Activated CD4-positive, alpha-beta T cell treated with anti-CD3 and anti-CD28 coated beads, Interleukin-10, Interleukin-2, amounts not matched to agents 100 ng/mL and 50 ng/mL, durations not matched to agents 16 hours and 8 hours (primary cell): ENCODE measurements around the gene SYNPO.
A peak's percentile ranks its signal among the peaks of the same experiment; 100 is the strongest.

Source experiments
- DNase-seq: peaks from one replicate; pipeline ENCODE4 v3.0.0-alpha.2; 2020

SYNPO gene

DNA sequence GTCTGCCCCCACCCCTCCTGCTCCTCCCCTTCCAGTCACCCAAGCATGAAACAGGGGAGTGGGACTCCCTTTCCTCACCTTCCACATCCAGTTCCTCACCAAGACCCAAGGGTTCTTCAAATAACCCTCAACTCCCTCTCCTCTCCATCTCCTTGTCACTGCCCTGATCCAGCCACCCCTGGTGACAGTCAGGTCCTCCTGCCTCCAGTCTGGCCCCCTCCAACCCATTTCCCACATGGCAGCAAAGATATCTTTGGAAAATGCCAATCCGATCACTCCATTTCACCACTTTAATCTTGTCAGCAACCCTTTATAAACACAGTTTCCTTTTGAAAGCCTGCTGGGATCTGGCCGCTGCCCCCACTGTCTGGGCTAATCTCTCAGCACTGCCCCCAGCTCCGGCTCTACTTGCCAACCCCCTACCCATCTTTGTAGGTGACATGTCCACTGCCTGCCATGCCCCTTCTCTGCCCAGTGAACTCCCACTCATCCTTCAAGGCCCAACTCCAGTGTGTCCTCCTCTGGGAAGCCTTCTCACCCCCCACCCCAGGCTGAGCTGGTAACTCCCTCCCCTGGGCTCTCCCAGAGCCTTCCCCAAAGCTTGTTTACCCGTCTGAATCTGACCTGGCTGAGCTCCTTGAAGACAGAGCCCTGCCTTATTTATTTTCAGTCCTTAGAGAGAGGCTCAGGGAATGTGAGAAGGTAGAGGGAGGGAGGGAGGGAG is 19.8 kb downstream of the SYNPO start:
- DNase-seq: no peak

GRCh38 chr5:150661086-150661485 is 20.6 kb downstream of the SYNPO start, which contains the start of gene MYOZ3:
TSS of gene MYOZ3 (plus strand) at chr5:150661251. CDS start at chr5:150662942, 1,691 bp downstream.
- DNase-seq: no peak

- DNase-seq: no peak
Measured at GRCh38 chr5:150661821-150662596, 21.5 kb downstream of the SYNPO start.

- no peak for DNase-seq
Measured at GRCh38 chr5:150662731-150663516, 22.5 kb downstream of the SYNPO start.

DNA sequence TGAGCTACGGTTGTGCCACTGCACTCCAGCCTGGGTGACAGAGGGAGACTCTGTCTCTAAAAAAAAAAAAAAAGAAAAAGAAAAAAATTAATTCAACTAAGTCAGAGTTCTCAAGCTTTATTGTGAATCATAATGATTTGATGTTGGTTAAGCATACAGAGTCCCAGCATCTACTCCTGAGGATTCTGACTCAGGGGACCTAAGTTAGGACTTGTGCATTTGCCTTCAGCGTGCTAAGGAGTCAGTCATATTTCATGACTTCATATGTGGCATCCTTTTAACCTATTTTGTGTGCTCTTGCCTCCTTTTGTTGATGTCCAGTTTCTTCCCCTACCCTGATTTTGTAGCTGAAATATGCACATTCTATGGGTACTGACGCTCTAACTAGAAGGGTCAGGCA is 23.5 kb downstream of the SYNPO start:
- no peak for DNase-seq

DNA sequence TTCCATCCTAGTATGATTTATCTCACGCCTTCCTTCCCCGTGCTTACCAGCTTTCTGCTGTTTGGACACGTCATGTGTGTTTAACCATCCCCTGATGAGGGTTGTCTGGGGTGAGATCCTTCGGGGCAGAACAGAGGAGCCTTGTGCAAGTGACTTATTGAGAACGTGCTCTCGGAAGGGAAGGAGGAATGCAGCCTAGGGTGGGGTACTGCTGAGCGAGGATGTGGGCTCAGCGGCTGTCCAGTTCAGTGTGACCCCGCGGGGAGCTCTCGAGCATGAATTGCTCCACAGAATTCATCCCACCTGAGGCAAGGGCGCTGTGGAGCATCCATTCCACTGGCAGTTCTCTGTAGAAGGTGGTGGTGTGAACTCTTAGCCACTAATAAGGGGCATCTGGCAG is 24.6 kb downstream of the SYNPO start:
- DNase-seq: no peak

DNA sequence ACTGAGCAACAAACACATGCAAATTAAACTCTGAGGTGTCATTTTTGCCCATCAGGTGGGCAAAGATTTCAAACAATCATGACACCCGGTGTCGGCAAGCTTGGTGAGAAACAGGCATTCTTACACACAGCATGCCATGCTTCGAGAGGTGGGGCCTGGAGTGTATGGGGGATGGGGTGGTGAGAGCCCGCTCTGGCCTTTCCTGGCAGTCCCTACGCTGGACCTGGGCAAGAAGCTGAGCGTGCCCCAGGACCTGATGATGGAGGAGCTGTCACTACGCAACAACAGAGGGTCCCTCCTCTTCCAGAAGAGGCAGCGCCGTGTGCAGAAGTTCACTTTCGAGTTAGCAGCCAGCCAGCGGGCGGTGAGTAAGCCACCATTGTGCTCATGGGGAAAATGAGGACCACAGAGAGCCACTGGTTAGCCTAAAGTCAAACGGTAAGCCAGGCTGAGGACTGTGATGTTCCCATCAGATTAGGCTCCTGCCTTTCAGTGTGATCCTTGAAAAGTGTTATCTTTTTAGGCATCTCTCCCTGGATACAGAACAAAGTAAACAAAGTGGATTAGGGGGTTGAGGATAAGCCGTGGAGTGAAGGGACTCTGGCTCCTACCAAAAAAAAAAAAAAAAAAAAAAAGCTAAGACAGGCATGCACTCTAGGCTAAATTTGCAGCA is 30.0 kb downstream of the SYNPO start:
- DNase-seq: no peak

DNA sequence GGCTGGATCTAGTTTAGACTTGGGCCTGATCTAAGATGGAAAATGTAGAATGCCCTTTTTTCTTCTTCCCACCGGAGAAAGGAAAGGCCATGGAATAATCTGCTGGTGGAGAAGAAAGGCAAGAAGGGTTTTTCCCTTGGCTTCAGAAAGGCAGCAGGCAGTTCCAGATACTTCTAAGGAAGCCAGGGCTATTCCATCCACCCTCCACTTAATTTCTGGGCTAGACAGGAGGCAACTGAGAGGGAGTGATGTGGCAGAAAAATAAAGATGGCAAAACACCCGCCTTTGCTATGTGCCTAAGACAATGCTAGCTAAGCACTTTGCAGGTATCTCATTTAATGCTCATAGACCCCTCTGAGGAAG is 30.5 kb downstream of the SYNPO start:
- DNase-seq: no peak

- DNase-seq: no peak
Measured at GRCh38 chr5:150671509-150672236, 31.2 kb downstream of the SYNPO start.

- DNase-seq: peak; percentile 14
Measured at GRCh38 chr5:150672237-150672883, 31.9 kb downstream of the SYNPO start.

- DNase-seq: no peak
Measured at GRCh38 chr5:150672884-150673275, 32.4 kb downstream of the SYNPO start.

- no peak for DNase-seq
Measured at GRCh38 chr5:150674341-150674821, 33.9 kb downstream of the SYNPO start.

GRCh38 chr5:150675069-150675468 is 34.6 kb downstream of the SYNPO start:
- no peak for DNase-seq

DNA sequence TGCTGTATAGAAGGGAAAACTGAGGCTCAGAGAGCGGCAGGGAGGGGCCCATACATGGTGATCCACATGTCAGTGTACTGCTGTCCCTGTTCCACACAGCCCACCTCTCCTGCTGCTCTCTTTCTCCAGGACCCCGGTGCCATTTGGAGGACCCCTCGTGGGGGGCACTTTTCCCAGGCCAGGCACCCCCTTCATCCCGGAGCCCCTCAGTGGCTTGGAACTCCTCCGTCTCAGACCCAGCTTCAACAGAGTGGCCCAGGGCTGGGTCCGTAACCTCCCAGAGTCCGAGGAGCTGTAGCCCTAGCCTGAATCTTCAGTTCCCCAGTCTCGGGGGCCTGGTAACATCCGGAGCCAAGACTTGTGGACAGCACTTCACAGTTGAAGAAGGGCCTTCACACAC is 36.1 kb downstream of the SYNPO start:
- no peak for DNase-seq

DNA sequence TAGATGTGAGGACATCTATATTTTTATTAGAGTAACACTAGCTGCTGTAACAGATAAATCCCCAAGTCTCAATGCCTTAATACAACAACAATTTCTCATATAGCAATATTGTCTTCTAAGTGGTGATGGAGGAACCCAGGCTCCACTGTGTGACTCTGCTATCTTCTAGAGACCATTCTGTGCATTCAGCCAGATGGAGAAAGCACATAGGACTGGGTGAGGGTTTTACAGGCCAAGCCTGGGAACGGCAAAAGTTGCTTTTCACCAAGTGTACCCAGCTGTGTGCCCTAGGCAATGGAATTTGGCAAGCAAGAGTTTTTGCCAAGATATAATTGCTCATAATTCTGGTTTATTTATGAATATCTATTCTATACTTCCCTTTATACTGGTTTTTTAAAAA is 48.7 kb downstream of the SYNPO start:
- no peak for DNase-seq

GRCh38 chr5:150690760-150691159 is 50.3 kb downstream of the SYNPO start:
- no peak for DNase-seq

DNA sequence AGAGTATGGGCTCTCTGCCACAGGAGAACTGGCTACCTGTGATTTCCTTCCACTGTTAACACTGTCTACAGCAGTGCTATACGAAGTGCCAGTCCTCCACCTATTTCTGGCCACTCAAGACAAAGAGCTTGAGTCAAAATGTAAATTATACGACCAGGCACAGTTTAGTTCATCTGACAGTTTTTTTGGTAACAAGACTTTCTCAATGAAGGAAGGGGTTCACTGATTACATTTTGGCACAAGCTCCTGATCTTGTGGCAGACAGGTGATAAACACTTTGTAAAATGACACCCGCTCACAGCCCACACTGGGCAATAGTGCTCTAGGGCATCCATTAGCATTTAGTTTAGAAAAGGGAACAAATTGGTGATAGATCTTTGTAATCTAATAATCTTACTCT is 51.8 kb downstream of the SYNPO start:
- no peak for DNase-seq

- DNase-seq: no peak
Measured at GRCh38 chr5:150694612-150695011, 54.2 kb downstream of the SYNPO start.

DNA sequence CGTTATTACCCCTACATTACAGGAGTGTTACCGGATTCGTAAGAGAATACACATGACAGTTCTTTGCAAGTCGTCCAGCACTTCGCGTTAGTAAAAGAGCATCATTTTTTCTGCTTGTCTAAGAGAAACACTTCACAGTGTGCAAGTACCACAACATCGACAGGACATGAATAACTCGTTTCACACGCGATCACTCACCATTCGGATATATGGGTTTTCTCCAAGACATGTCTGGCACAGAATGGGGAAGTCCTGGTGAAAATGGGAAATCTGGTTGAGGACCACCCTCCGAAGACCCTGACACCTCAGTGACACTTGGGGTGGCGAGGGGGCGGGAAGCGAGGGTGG is 59.8 kb downstream of the SYNPO start:
- DNase-seq: no peak

GRCh38 chr5:150700594-150701377 is 60.3 kb downstream of the SYNPO start, which contains the start of gene RBM22:
TSS of gene RBM22 (minus strand) at chr5:150701062. CDS start at chr5:150700985, 77 bp downstream.
- DNase-seq: peak; percentile 94

DNA sequence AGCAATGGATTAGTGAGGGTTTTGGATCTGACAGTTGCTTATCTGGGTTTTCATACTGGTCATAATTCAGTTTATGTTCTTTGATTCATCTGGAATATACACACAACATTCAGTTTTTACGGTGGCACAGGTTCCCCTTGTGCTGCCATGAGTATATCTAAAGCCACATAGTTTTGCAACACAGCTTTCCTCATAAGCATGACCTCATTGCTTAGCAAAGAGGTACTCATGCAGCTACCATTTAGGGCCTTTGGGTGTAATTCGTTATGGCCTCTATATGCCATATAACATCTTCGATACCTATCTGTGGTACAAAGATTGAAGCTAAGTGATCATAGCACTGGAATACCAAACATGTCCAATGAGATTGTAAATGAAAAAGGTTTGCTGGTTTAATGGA is 63.3 kb downstream of the SYNPO start:
- peak; percentile 3 for DNase-seq
